Muscle of back (tissue), 11 donors: Measurements from ENCODE around the gene FGF8. TPM values are rescaled to one million over a fixed set of nuclear protein-coding genes. Genes with fewer than 3 reads are reported as not detected.

Experiments
- DNase-seq, 3 donors: peaks; one replicate each; pipeline versions ENCODE4 v3.0.0 to v3.0.0-alpha.2; 2013
- polyA plus RNA-seq, 10 donors: library from polyadenylated mRNA; unstranded; fragments of 120-200 nt; gene quantifications; one replicate each; pipeline ENCODE4 v1.2.1, GENCODE V29; 2013; ENCODE audit not compliant: insufficient read length in 10 of 10

Gene FGF8
- polyA plus RNA-seq, 10 donors: 0.18 to 0.74 (median 0.39) TPM; not detected in 3

DNA sequence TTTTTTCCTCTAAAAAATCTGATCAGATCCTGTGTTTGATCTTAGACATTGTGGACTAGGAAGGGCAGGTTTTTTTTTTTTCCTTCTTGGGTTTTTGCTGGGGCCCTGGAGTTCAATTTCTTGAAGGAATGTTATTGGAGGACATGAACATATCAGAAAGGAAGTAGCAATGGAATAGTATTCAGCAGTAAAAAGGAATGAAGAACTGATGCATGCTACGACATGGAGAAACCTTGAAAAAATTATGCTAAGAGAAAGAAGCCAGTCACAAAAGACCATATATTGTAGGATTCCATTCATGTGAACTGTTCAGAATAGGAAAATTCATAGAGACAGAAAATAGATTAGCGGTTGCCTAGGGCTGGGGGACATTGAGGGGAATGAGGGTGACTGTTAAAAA is 34.0 kb downstream of the FGF8 start:
- no peak for DNase-seq

DNA sequence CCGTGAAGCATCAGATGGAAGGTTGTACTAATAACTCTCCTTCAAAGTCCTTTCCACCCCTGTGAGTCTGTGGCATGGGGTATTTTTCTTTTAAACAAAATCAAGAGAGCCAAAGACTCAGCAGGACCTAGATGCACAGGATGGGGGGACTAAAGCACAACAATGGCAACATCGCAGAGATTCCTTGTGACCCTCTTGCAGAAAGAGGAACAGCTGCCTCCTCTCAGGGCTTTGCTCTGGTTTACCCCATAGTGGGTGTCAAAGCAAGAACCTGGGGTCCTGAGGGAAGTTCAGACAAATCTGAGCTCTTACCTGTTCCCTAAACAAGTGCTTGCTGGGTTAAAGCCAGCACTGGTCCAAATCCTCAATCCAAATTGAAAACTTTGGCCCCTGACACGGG is 39.2 kb downstream of the FGF8 start:
- DNase-seq: no peak

DNA sequence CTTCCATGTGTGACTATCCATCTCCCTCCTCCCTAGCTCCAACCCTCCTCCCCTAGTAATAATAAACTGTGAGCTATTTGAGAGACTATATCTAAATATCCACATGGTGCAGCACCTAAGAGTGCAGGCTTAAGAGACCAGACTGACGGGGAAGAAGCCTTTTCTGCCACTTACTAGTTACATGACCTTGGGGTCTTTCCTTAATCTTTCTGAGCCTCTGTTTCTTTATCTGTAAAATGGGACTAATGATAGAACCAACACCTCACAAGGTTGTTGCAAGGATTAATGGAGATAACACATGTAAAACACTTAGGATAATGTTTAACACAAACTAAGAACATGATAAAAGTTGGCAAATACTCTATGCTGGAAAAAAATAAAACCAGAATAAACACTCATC is 43.8 kb downstream of the FGF8 start:
- no peak for DNase-seq

DNA sequence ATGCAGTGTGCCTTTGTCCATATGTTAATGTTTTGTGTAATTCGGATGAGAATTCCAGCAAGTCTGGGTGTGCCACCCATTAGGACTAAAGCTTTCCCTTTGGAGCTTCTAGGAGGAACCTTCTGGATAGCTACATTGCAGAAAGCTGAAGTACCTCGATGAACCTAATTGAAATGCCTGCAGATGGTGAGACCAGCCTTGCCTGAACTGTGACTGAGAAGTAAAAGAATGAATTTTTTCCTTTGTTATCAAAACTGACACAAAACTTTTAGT is 49.9 kb downstream of the FGF8 start:
- no peak for DNase-seq

DNA sequence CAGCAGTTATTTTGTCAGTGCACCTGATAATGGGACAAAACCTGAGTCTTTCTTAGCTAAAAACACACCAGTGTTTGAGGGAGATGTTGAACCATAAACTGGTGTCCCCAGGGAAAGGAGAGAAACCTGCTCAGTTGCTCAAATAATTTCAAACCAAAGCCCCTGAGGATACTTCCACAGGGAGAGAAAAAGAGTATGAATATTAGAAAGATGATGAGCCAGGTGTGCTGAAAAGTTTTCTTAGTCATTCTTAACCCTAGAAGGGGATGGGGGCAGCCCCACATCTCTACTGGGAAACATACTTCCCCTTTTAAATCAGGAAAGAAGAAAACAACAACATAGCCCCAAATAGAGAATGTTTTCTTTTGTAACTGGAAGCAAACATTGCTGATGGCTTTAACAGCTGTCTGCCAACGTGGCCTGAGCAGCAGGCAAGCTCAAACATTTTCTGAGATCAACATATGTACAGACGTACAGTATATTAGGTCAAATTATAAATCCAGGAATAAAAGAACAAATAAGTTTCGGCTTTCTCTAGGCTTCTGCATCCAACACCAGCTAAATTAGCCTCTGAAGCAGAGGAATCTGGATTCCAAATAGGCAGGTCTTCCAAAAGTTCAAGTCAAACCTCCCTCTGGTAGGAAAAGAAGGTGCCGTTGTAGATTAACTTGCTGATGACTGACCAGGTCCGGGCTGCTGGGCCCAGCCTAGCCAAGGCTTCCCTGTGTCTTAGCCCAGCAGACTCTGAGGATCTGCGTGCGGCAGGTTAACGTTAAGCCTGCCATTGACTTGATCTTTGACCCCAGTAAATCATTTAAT is 50.4 kb downstream of the FGF8 start:
- DNase-seq: peak in 1 of 3 donors; percentile 26

DNA sequence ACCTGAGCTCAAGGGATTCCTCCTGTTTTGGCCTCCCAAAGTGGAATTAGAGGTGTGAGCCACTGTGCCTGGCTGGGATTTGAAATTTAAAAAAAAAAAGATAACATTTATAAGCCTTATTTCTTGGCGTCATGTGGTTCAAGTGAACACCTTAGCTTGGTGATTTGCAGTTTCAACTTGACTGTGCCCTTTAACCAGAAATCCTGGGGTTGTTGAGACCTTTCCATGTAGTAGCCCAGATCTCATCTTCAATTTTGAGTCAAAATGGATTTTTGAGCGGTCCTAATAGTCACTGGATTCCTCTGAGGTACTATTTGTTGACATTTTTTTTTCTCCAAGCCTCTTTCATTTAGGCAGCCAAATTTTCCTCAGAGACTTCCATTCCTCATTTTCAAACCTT is 51.5 kb downstream of the FGF8 start:
- DNase-seq: no peak

DNA sequence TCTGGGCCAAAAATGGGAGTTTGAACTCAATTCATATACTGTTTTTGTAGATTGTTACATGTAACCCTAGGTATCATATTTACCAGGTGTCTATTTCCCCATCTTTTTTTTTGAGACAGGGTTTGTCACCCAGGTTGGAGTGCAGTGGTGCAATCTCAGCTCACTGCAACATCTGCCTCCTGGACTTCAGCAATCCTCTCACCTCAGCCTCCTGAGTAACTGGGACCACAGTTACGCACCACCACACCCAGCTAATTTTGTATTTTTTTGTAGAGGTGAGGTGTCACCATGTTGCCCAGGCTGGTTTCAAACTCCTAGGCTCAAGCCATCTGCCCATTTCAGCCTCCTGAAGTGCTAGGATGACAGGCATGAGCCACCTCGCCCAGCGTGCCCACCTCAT is 52.7 kb downstream of the FGF8 start:
- no peak for DNase-seq

DNA sequence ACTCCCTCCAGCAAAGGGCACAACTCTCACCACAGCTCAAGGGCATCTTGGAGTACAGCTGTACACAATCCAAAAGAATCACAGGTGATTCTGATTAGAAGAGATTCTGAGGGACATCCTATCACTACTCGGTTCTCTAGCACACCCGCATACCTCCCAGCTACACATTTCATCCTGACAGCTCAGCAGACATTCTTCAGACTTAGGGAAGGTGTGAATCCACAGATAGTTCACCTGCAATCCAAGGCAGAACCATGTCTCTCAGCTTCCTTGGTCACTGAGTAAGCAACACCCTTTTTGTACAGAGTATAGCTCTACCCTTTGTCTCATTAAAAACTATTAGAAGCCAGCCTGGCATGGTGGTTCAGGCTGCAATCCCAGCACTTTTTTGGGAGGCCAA is 54.1 kb downstream of the FGF8 start:
- DNase-seq: no peak

DNA sequence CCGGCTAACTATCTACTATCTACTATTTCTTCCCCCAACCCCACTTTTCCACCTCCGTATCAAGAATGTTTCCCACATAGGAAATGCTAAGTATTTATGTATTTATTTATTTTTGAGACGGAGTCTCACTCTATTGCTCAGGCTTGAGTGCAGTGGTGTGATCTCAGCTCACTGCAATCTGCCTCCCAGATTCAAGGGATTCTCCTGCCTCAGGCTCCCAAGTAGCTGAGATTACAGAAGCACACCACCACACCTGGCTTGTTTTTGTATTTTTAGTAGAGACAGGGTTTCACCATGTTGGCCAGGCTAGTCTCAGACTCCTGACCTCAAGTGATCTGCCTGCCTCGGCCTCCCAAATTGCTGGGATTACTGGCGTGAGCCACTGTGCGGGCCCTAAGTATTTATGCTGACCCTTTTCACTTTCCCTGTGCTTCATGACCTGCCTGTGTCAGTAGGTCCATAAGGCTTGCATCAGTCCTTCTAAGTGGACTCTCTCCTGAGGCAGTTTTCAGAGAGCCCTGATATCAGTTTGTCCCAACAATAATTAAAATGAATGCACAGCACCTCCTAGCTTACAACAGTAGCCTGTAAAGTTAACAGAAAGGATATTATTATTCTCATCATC is 55.2 kb downstream of the FGF8 start:
- no peak for DNase-seq

Other genes with a start within 250 kb of the FGF8 start
- gene POLL, start 187.9 kb downstream of the FGF8 start, polyA plus RNA-seq: 10 to 100 TPM; 19.4 to 30.3 (median 24.2) TPM
- 10 to 100 TPM; 11.7 to 22.8 (median 15.4) TPM for gene DPCD, start 187.8 kb downstream of the FGF8 start, polyA plus RNA-seq
- gene FBXW4, start 80.9 kb downstream of the FGF8 start, polyA plus RNA-seq: 10 to 100 TPM; 35.6 to 52.0 (median 43.7) TPM
- gene NPM3, start 7.3 kb upstream of the FGF8 start, polyA plus RNA-seq: 10 to 100 TPM; 33.4 to 74.0 (median 54.5) TPM
- gene OGA, start 42.3 kb upstream of the FGF8 start, polyA plus RNA-seq: 100 to 1,000 TPM in 4 of 10 donors, 10 to 100 TPM in 6; 59.9 to 151 (median 84.0) TPM
- 1 to 10 TPM; 2.4 to 8.0 (median 3.1) TPM for gene KCNIP2, start 67.7 kb upstream of the FGF8 start, polyA plus RNA-seq